Sigmoid colon (tissue), 7 donors: Measurements from ENCODE around the gene ADD1. TPM values are rescaled to one million over a fixed set of nuclear protein-coding genes. Genes with fewer than 3 reads are reported as not detected.

Experiments
- DNase-seq: peaks from one replicate; pipeline ENCODE4 v3.0.0-alpha.2; 2019
- H3K27ac ChIP-seq, 4 donors: fragments of 200-600 bp; sonication (generic); one replicate each; pipeline ENCODE4 v1.5.1; 2016 to 2019; ENCODE audit warnings: mild to moderate bottlenecking in 1 of 4
- H3K27me3 ChIP-seq, 3 donors: fragments of 200-600 bp; sonication (generic); one replicate each; pipeline ENCODE4 v1.5.1; 2019; ENCODE audit warnings: mild to moderate bottlenecking in 1 of 3
- H3K36me3 ChIP-seq, 4 donors: fragments of 200-600 bp; sonication (generic); one replicate each; pipeline ENCODE4 v1.5.1; 2016 to 2019
- H3K4me1 ChIP-seq, 4 donors: fragments of 200-600 bp; sonication (generic); one replicate each; pipeline ENCODE4 v1.5.1; 2017 to 2019
- H3K4me3 ChIP-seq, 4 donors: fragments of 200-600 bp; sonication (generic); one replicate each; pipeline ENCODE4 v1.5.1; 2017 to 2019; ENCODE audit warnings: mild to moderate bottlenecking in 2 of 4, moderate library complexity in 1 of 4
- H3K9me3 ChIP-seq, 4 donors: fragments of 200-600 bp in 3 of 4; sonication (generic) in 3 of 4; one replicate each; pipeline versions ENCODE4 v1.5.1 to v1.6.1; 2013 to 2019
- CTCF ChIP-seq, 4 experiments: fragments of 450-650 bp in 3 of 4; fragments of 200-600 bp in 1 of 4; IDR thresholded peaks; one replicate each; pipeline ENCODE4 v1.5.1; 2016 to 2019; ENCODE audit warnings: antibody characterized with exemption in 4 of 4, mild to moderate bottlenecking in 3 of 4, moderate library complexity in 2 of 4
- EP300 ChIP-seq, 4 donors: sonication (generic); formaldehyde crosslinking; IDR thresholded peaks; one replicate each; pipeline ENCODE4 v1.6.1; 2017; ENCODE audit warnings: antibody characterized with exemption in 4 of 4
- POLR2A ChIP-seq, 2 donors: fragments of 450-650 bp; IDR thresholded peaks; one replicate each; pipeline ENCODE4 v1.6.1; 2016; ENCODE audit warnings: antibody characterized with exemption in 2 of 2, mild to moderate bottlenecking in 2 of 2, moderate library complexity in 2 of 2
- POLR2AphosphoS5 ChIP-seq, 4 donors: sonication (generic); formaldehyde crosslinking; IDR thresholded peaks; one replicate each; pipeline ENCODE4 v1.6.1; 2017; ENCODE audit warnings: antibody characterized with exemption in 4 of 4
- WGBS, 2 donors: extraction: QIAGEN DNeasy Blood & Tissue Kit; methylation state at CpG; one replicate each; pipeline ENCODE4 v1.1.7; 2013; 5-methylcytosine and 5-hydroxymethylcytosine counted together
- intact Hi-C: fragments of 100-400 bp; cut with DNase I; formaldehyde crosslinking; loops from one replicate; pipeline ENCODE4 v1.15.1; 2023
- polyA plus RNA-seq, 3 donors: library from polyadenylated mRNA; stranded (reverse); fragments of 200-250 nt; gene quantifications; one replicate each; pipeline ENCODE4 v1.2.3, GENCODE V29; 2013
- total RNA-seq, 4 donors: library from RNA; depleted of rRNA; stranded (reverse); fragments of >200 nt; gene quantifications; one replicate each; pipeline ENCODE4 v1.1.0, GENCODE V29; 2016
- donor health status: healthy with polysubstance abuse.
- donor health status: Bipolar disorder and iron deficiency.
- donor health status: healthy.

ADD1 gene
- total and polyA plus RNA-seq, 7 donors = 113 to 378 (median 166) TPM

- DNase-seq = no peak
- Histone ChIP-seq H3K27me3 (no peaks in the 10 kb centered on the region), H3K9me3 (no peaks in the 10 kb centered on the region), H3K36me3 (peaks cover 19 to 65% (median 41%) of the 10 kb centered on the region in 4 donors), H3K4me3 (no peak overlapping the region), H3K27ac (no peak overlapping the region), H3K4me1 (peaks cover 0 to 38% (median 27%) of the 10 kb centered on the region in 4 donors)
- WGBS, 2 donors = 92% methylated on average over 16 of the region's 16 CpGs
- intact Hi-C loops = no loop called here
- TF ChIP-seq CTCF (IDR thresholded peaks at IDR 0.05) (no peak), POLR2A (IDR thresholded peaks at IDR 0.05) (no peak), EP300 (IDR thresholded peaks at IDR 0.05) (no peak), POLR2AphosphoS5 (IDR thresholded peaks at IDR 0.05) (no peak)
Observed at GRCh38 chr4:2929469-2929868, 85.8 kb downstream of the ADD1 start.

GRCh38 chr4:2930135-2930757 is 86.6 kb downstream of the ADD1 start:
- DNase-seq = no peak
- no peak for TF ChIP-seq POLR2AphosphoS5 (IDR thresholded peaks at IDR 0.05)
- TF ChIP-seq EP300 (IDR thresholded peaks at IDR 0.05) = no peak
- TF ChIP-seq POLR2A (IDR thresholded peaks at IDR 0.05) = no peak
- TF ChIP-seq CTCF (IDR thresholded peaks at IDR 0.05) = no peak
- Histone ChIP-seq H3K4me1 (peaks cover 0 to 41% (median 28%) of the 10 kb centered on the region in 4 donors), H3K9me3 (no peaks in the 10 kb centered on the region), H3K4me3 (no peak overlapping the region), H3K27ac (peak overlapping the region; percentile 91 to 94 (median 92)), H3K27me3 (no peaks in the 10 kb centered on the region), H3K36me3 (peaks cover 19 to 57% (median 35%) of the 10 kb centered on the region in 4 donors)
- intact Hi-C loops = no loop called here
- 61 to 81% methylated on average over 12 of the region's 12 CpGs for WGBS, 2 donors

GRCh38 chr4:2930758-2931511 is 87.3 kb downstream of the ADD1 start:
- intact Hi-C loops = no loop called here
- H3K4me1 ChIP-seq = peaks cover 0 to 48% (median 35%) of the 10 kb centered on the region in 4 donors
- no peaks in the 10 kb centered on the region for H3K27me3 ChIP-seq
- TF ChIP-seq POLR2AphosphoS5 (IDR thresholded peaks at IDR 0.05) = peak in 1 of 4 donors; percentile 14
- TF ChIP-seq POLR2A (IDR thresholded peaks at IDR 0.05) = no peak
- no peak overlapping the region for H3K4me3 ChIP-seq
- H3K9me3 ChIP-seq = no peaks in the 10 kb centered on the region
- peak overlapping the region; percentile 91 to 94 (median 92) for H3K27ac ChIP-seq
- 58 to 79% methylated on average over 34 of the region's 34 CpGs for WGBS, 2 donors
- no peak for DNase-seq
- peaks cover 15 to 51% (median 30%) of the 10 kb centered on the region in 4 donors for H3K36me3 ChIP-seq

- peak; percentile 80 for DNase-seq
Observed at GRCh38 chr4:2931512-2932301, 88.1 kb downstream of the ADD1 start.

GRCh38 chr4:2932321-2932950 is 88.8 kb downstream of the ADD1 start:
- H3K27me3 ChIP-seq = no peaks in the 10 kb centered on the region
- DNase-seq = no peak
- H3K9me3 ChIP-seq = no peaks in the 10 kb centered on the region
- no peak overlapping the region for H3K4me3 ChIP-seq
- H3K27ac ChIP-seq = peak overlapping the region; percentile 91 to 94 (median 92)
- TF ChIP-seq POLR2A (IDR thresholded peaks at IDR 0.05) (no peak), EP300 (IDR thresholded peaks at IDR 0.05) (no peak), CTCF (IDR thresholded peaks at IDR 0.05) (no peak)
- H3K4me1 ChIP-seq = peaks cover 0 to 53% (median 44%) of the 10 kb centered on the region in 4 donors
- 74 to 80% methylated on average over 18 of the region's 18 CpGs for WGBS, 2 donors
- intact Hi-C loops = loop anchor here (2.0 kb wide), 1 partner anchor 88 kb away; no protein-coding TSS in a partner anchor
- H3K36me3 ChIP-seq = peaks cover under 1 to 40% (median 17%) of the 10 kb centered on the region in 4 donors

More at GRCh38 chr4:2931512-2932301, 88.1 kb downstream of the ADD1 start:
- H3K36me3 ChIP-seq = peaks cover 7 to 44% (median 22%) of the 10 kb centered on the region in 4 donors
- H3K4me1 ChIP-seq = peaks cover 0 to 50% (median 41%) of the 10 kb centered on the region in 4 donors
- intact Hi-C loops = loop anchor here (2.0 kb wide), 1 partner anchor 87 kb away; no protein-coding TSS in a partner anchor
- no peak overlapping the region for H3K4me3 ChIP-seq
- TF ChIP-seq POLR2AphosphoS5 (IDR thresholded peaks at IDR 0.05) = peak in 2 of 4 donors; percentile 15 to 41
- TF ChIP-seq POLR2A (IDR thresholded peaks at IDR 0.05) = no peak
- 59 to 79% methylated on average over 38 of the region's 38 CpGs for WGBS, 2 donors
- peak overlapping the region; percentile 91 to 94 (median 92) for H3K27ac ChIP-seq
- no peaks in the 10 kb centered on the region for H3K27me3 ChIP-seq
- H3K9me3 ChIP-seq = no peaks in the 10 kb centered on the region
